ENCODE measurements around the gene ZNF394.

Gene ZNF394

GRCh38 chr7:99493823-99494222 is 6.3 kb downstream of the ZNF394 start:
- DNase-seq (ENCODE audit: low spot score), result no peak

DNA sequence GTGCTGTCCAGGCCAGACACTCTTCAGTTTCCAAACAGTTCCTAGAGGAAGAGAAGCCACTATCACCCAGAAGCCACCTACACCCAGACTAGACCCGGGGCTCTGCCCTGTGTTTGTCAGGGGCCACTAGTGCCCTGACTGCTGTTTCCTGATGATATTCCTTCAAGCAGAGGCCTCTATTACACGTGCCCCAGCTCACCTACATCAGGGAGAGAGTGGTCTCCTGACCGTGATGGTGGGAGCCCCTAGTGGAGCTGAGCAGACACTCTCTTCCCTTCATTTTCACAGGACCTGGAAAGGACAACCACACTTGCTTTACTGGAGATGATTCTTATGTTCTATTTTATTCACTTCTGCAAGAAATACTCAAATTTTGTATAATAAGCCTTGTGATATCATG is 9.2 kb downstream of the ZNF394 start:
- no peak for DNase-seq (ENCODE audit: low spot score)

GRCh38 chr7:99489235-99489634 is 10.8 kb downstream of the ZNF394 start:
- no peak for DNase-seq (ENCODE audit: low spot score)

- DNase-seq (ENCODE audit: low spot score), result no peak
These were observed 15.0 kb downstream of the ZNF394 start for GRCh38 chr7:99485094-99485493.

DNA sequence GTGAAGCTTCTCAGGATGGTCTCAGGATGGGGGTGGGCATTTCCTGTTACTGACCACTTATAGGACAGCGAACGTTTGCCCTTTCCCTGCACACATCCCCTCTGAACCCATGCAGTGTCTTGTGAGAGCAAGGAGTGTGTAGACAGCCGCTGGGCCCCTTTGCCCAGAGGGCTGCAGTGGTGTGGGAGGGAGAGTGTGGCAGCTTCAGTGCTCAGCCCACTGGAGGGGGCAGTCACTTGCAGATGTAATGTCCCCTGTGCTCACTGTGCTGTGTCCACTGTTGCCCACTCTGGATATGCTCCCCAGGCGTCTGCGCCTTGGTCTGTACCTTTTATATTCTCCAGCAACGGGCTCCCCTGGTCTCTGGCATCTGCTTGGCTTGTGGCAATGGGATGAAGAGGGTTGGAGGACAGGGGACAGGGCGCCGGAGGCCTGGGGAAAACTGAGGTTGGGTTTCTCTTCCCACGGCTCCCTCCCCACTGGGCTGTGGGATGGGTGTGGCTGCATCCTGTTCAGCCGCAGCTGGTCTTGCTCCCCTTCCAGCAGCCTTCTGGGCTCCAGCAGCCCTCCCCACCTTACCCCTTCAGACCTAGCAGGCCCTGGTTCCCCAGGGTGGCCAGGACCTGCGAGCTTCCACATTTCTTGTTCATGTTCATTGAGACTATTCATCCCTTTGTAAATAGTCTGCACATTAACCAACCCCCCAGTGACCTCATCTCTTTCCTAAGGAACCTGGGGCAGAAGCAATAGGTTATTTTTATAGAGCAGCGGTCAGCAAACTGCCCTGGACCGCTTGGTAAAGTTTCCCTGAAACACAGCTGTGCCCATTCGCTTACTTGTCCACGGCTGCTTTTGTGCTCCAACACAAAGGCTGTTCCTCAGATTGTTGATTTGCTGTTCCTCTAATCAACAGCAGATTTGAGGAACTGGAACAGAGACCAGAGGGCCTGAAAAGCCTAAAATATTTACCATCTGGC is 21.3 kb downstream of the ZNF394 start:
- no peak for DNase-seq (ENCODE audit: low spot score)

GRCh38 chr7:99476107-99476506 is 24.0 kb downstream of the ZNF394 start:
- no peak for DNase-seq (ENCODE audit: low spot score)

DNA sequence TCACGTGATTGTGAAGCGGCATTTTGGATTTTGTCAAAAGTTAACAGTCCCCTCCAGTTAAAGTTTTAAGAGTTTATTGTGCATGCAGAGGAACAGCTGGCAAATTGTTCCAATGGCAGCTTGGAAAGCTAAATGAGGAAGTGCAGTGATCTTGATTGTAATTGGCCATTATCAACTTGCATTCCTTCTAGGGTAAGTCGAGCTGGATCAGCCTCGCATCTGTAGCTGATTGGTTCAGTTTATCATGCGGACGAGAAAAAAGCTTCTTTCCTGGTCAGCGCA is 26.8 kb downstream of the ZNF394 start:
- DNase-seq (ENCODE audit: low spot score), result peak; percentile 64

- peak; percentile 99 for DNase-seq (ENCODE audit: low spot score)
These were observed 27.3 kb downstream of the ZNF394 start, which contains the start of gene ZNF789 for GRCh38 chr7:99472561-99473314. ZNF789 (plus strand) TSS chr7:99472890; CDS start chr7:99476457, 3,567 bp downstream.

GRCh38 chr7:99469381-99470065 is 30.6 kb downstream of the ZNF394 start:
- DNase-seq (ENCODE audit: low spot score), result no peak

- no peak for DNase-seq (ENCODE audit: low spot score)
These were observed 31.7 kb downstream of the ZNF394 start for GRCh38 chr7:99468336-99468918.

DNA sequence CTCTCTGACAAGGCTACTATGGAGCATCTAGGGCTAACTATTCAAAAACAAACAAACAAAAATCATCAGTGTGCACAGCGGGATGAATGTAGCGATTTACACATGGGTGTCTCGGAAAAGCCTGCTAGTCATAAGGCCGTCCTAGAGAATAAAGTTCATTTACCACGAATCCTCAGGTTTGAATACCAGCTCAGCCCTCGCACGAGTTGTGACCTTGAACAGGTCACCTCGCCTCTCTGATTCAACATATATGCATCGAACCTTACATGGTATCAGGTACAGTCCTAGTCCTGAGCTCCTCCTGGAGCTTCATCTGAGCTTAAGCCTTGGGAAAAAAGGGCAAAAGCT is 34.7 kb downstream of the ZNF394 start:
- no peak for DNase-seq (ENCODE audit: low spot score)

DNA sequence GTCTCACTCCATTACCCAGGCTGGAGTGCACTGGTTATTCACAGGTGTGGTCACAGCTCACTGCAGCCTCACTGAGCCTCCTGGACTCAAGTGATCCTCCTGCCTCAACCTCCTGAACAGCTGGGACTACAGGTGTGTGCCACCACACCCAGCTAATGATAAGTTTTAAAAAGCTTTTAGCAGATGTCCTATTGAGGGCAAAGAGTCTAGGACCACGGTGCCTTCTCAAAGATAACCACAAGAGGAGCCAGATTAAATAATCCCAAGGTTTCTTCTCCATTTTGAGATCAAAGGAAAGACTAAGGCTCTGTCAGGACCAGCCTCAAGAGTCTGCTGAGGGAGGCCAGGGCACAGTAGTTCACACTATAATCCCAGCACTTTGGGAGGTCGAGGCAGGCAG is 38.9 kb downstream of the ZNF394 start:
- DNase-seq (ENCODE audit: low spot score), result no peak

- no peak for DNase-seq (ENCODE audit: low spot score)
These were observed 39.4 kb downstream of the ZNF394 start for GRCh38 chr7:99460651-99461050.

DNA sequence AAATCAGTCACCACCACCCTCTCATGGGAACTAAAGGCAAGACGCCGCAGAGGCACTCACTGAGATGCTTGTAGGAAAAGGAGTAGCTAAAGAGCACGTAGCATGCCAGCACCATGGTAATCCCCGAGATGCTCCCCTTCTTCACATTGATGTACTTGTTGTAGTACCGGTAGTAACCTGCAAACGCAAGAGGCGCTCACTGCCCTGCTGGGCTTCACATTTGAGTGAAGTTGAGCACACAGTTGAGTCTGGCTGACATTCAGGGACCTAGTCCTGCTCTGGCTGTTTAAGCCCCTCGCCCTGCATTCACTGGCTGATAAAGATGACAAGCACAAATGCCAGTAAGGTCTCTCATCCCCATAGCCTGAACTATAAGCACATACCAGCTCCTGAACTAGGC is 41.0 kb downstream of the ZNF394 start:
- DNase-seq (ENCODE audit: low spot score), result peak; percentile 55

- DNase-seq (ENCODE audit: low spot score), result no peak
These were observed 42.2 kb downstream of the ZNF394 start for GRCh38 chr7:99457650-99458493.

GRCh38 chr7:99457050-99457649 is 42.9 kb downstream of the ZNF394 start:
- DNase-seq (ENCODE audit: low spot score), result no peak

DNA sequence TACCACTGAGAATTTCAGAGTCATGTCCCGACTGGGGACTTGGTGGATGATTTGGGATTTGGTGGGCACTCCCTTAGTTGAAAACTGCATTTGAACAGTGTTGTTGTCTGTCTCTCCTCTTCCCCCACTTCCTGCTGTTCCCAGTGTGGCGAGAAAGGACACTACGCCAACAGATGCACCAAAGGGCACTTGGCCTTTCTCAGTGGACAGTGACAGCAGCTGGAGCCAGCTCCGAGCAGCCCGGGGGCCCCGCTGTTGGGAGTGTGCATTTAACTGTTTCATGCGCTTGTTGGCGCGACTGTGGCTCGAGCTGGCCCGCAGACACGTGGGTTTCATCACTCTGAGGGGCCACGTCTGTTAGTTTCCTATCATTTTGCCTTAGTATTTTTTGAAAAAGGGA is 43.8 kb downstream of the ZNF394 start:
- no peak for DNase-seq (ENCODE audit: low spot score)

DNA sequence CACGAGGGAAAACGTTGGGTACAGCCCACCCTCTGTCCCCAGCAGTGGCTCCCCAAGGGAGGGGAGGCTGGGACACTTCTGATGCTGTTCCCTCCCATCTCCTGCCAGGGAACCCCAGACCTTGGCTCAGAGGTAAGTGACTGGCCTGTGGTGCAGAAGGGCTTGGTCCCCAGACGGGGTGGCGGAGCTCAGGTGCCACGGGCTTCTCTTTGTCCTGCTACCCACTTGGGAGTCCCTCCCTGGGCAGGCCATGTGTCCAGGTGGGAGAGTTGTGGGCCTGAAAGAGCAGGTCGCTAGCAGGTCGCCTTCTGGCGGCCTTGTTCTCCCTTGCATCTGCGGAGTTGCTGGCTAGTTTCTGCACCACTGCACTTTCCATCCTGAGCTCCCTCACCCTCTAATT is 44.2 kb downstream of the ZNF394 start:
- DNase-seq (ENCODE audit: low spot score), result no peak

DNA sequence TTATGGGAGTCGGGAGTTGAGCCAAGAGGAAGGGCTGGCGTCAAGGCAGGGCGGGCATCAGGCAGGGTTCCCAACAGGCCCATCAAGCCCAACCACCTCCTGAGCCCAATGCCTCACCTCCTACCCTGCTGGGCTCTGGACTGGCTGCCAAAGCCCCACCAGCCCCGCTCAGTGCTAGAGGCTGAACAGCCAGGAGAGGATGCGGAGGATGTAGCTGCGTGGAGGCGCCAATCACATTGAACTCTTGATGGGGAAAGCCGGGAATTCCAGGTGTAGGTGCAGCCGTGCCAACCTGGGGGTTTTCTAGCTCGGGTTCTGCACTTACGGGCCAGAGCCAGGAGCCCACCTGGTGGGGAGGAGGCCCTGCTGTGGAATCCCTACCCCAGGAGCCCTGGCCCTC is 47.0 kb downstream of the ZNF394 start:
- DNase-seq (ENCODE audit: low spot score), result no peak

- no peak for DNase-seq (ENCODE audit: low spot score)
These were observed 47.5 kb downstream of the ZNF394 start for GRCh38 chr7:99452541-99452940.

- DNase-seq (ENCODE audit: low spot score), result no peak
These were observed 48.1 kb downstream of the ZNF394 start for GRCh38 chr7:99451936-99452335.
